Liver (tissue), 9 donors: Measurements from ENCODE around the gene PDLIM1. TPM values are rescaled to one million over a fixed set of nuclear protein-coding genes. Genes with fewer than 3 reads are reported as not detected.

Experiments
- DNase-seq: peaks from one replicate; pipeline ENCODE4 v3.0.0-alpha.2; 2017; ENCODE audit warnings: low spot score
- H3K27ac ChIP-seq, 2 donors: one replicate each; pipeline ENCODE4 v1.7.0; 2013; ENCODE audit warnings: inconsistent platforms in 2 of 2, low read length in 2 of 2, control low read depth in 1 of 2, low read depth in 1 of 2, mild to moderate bottlenecking in 1 of 2
- H3K27me3 ChIP-seq, 4 donors: one replicate each; pipeline versions ENCODE4 v1.6.1 to v1.7.0; 2013; ENCODE audit warnings: low read length in 3 of 4, inconsistent platforms in 1 of 4, mild to moderate bottlenecking in 1 of 4, moderate library complexity in 1 of 4; ENCODE audit not compliant: control insufficient read depth in 4 of 4, insufficient read depth in 4 of 4
- H3K36me3 ChIP-seq, 4 donors: one replicate each; pipeline versions ENCODE4 v1.6.1 to v1.7.0; 2013; ENCODE audit warnings: low read length in 3 of 4, mild to moderate bottlenecking in 3 of 4, low read depth in 1 of 4, moderate library complexity in 1 of 4; ENCODE audit not compliant: control insufficient read depth in 4 of 4, insufficient read depth in 3 of 4
- H3K4me1 ChIP-seq, 4 donors: one replicate each; pipeline versions ENCODE4 v1.6.1 to v1.7.0; 2013; ENCODE audit warnings: low read length in 3 of 4, mild to moderate bottlenecking in 3 of 4, moderate library complexity in 1 of 4; ENCODE audit not compliant: control insufficient read depth in 4 of 4, insufficient read depth in 4 of 4
- H3K4me3 ChIP-seq, 3 donors: one replicate each; pipeline versions ENCODE4 v1.6.1 to v1.7.0; 2013; ENCODE audit warnings: low read length in 3 of 3, control low read depth in 1 of 3, low read depth in 1 of 3, mild to moderate bottlenecking in 1 of 3
- H3K9ac ChIP-seq, 2 donors: one replicate each; pipeline ENCODE4 v1.7.0; 2013; ENCODE audit warnings: low read length in 2 of 2, mild to moderate bottlenecking in 2 of 2, moderate library complexity in 2 of 2, control low read depth in 1 of 2, low read depth in 1 of 2
- H3K9me3 ChIP-seq, 4 donors: one replicate each; pipeline versions ENCODE4 v1.6.1 to v1.7.0; 2013; ENCODE audit warnings: low read length in 3 of 4; ENCODE audit not compliant: control insufficient read depth in 4 of 4
- EGR1 ChIP-seq, 2 donors: IDR thresholded peaks; 2 replicates each; pipeline ENCODE4 v1.6.1; 2016 to 2018; ENCODE audit warnings: antibody characterized with exemption in 2 of 2, low read depth in 2 of 2
- FOXA1 ChIP-seq: IDR thresholded peaks from 2 replicates; pipeline ENCODE4 v1.6.1; 2016; ENCODE audit warnings: antibody characterized with exemption
- FOXA2 ChIP-seq: IDR thresholded peaks from 2 replicates; pipeline ENCODE4 v1.6.1; 2016; ENCODE audit warnings: antibody characterized with exemption
- GABPA ChIP-seq, 2 donors: IDR thresholded peaks in 1 of 2; conservative IDR thresholded peaks in 1 of 2; 2 replicates each; pipeline ENCODE4 v1.6.1; 2016; ENCODE audit warnings: antibody characterized with exemption in 2 of 2, mild to moderate bottlenecking in 1 of 2, moderate library complexity in 1 of 2
- HNF4A ChIP-seq, 2 donors: conservative IDR thresholded peaks; 2 replicates each; pipeline ENCODE4 v1.6.1; 2016; ENCODE audit warnings: antibody characterized with exemption in 2 of 2, mild to moderate bottlenecking in 2 of 2
- HNF4G ChIP-seq: IDR thresholded peaks from 2 replicates; pipeline ENCODE4 v1.6.1; 2016; ENCODE audit warnings: antibody characterized with exemption
- JUND ChIP-seq, 2 donors: IDR thresholded peaks; 2 replicates each; pipeline ENCODE4 v1.6.1; 2016; ENCODE audit warnings: antibody characterized with exemption in 2 of 2
- NR2F2 ChIP-seq: IDR thresholded peaks from 2 replicates; pipeline ENCODE4 v1.6.1; 2016; ENCODE audit warnings: antibody characterized with exemption
- RAD21 ChIP-seq, 2 donors: IDR thresholded peaks; 2 replicates each; pipeline ENCODE4 v1.6.1; 2016; ENCODE audit warnings: antibody characterized with exemption in 2 of 2, mild to moderate bottlenecking in 2 of 2
- RXRA ChIP-seq, 2 donors: IDR thresholded peaks; 2 replicates each; pipeline ENCODE4 v1.6.1; 2017 to 2018; ENCODE audit warnings: antibody characterized with exemption in 2 of 2, mild to moderate bottlenecking in 1 of 2
- SP1 ChIP-seq: IDR thresholded peaks from 2 replicates; pipeline ENCODE4 v1.6.1; 2018; ENCODE audit warnings: antibody characterized with exemption, mild to moderate bottlenecking
- TAF1 ChIP-seq: conservative IDR thresholded peaks from 2 replicates; pipeline ENCODE4 v1.6.1; 2016; ENCODE audit warnings: antibody characterized with exemption, mild to moderate bottlenecking
- YY1 ChIP-seq: IDR thresholded peaks from 2 replicates; pipeline ENCODE4 v1.6.1; 2016; ENCODE audit warnings: antibody characterized with exemption, mild to moderate bottlenecking
- WGBS: extraction: QIAGEN DNeasy Blood & Tissue Kit; methylation state at CpG from one replicate; pipeline ENCODE4 v1.1.7; 2013; 5-methylcytosine and 5-hydroxymethylcytosine counted together
- polyA plus RNA-seq, 2 donors: library from polyadenylated mRNA; stranded (reverse) in 1 of 2; unstranded in 1 of 2; fragments of 200-250 nt in 1 of 2; fragments of >200 nt in 1 of 2; fragmentation: Nextera tagmentation in 1 of 2; extraction: Ambion mirVana in 1 of 2; gene quantifications; one replicate each; pipeline versions ENCODE4 v1.2.1 to v1.2.3, GENCODE V29; 2013 to 2015
- total RNA-seq, 2 donors: library from RNA; depleted of rRNA; stranded (reverse); fragments of >200 nt; gene quantifications; one replicate each; pipeline ENCODE4 v1.2.3, GENCODE V29; 2014
- TF ChIP-seq, protein P1 (sequence below): fragments of 150-350 bp; IDR thresholded peaks from 2 replicates; pipeline ENCODE4 v1.5.1; 2017; ENCODE audit warnings: improper control_type of control experiment, low read depth, low read length; ENCODE audit not compliant: missing input control
- TF ChIP-seq, protein P2 (sequence below): IDR thresholded peaks from 2 replicates; pipeline ENCODE4 v1.6.1; 2016; ENCODE audit warnings: antibody characterized with exemption
- TF ChIP-seq, protein P3 (sequence below): IDR thresholded peaks from 2 replicates; pipeline ENCODE4 v1.6.1; 2016; ENCODE audit warnings: antibody characterized with exemption
- TF ChIP-seq, protein P4 (sequence below): IDR thresholded peaks from 2 replicates; pipeline ENCODE4 v1.6.1; 2016; ENCODE audit warnings: antibody characterized with exemption
- TF ChIP-seq, protein P5 (sequence below): IDR thresholded peaks from 2 replicates; pipeline ENCODE4 v1.6.1; 2016; ENCODE audit warnings: antibody characterized with exemption, mild to moderate bottlenecking
- donor health status: healthy.
- donor health status: healthy.
- donor health status: healthy.
- donor health status: healthy.
- donor health status: healthy.

Gene PDLIM1
- total and polyA plus RNA-seq, 4 donors: 16.8 to 73.4 (median 44.5) TPM

DNA sequence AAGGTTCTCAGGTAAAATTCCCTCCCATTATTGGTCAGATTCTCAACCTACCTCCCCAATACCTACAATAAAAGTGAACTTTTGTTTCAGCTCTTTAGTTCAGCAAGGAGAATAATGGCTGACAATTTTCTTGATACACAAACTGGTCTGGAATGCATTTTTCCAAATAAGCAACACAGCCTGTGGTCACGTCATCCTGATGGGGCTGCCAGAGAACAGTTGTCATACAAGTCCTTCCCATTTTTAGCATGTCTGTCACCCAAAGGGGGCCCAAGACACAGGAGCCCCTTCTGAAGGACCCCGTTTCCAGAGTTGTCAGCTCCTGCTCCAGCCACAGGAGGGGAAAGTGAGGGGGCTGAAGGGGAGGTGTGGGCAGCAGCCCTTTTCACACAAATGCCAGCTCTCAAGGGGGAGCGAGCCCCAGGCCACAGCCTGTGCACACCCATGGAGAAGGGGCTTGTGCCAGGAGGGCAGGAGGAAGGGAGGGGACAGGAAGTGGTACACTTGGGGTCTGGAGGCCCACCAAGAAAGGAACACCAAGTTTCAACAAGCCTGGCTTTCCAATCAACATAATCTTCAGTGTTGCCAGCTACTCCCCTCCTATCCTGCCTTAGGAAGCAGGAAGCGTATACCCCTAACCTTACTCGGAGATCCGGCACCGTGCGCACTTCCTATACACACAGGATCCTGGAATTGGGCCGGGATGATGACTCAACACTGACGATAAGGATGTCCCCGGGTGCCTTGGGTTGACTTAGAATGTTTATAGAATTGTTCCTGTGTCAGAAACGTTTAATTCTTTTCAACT lies 43.4 kb upstream of the PDLIM1 start:
- DNase-seq: no peak
- Histone ChIP-seq H3K4me3 (no peak overlapping the region), H3K9me3 (no peaks in the 10 kb centered on the region), H3K36me3 (peaks cover 6 to 24% (median 15%) of the 10 kb centered on the region in 4 donors), H3K4me1 (peaks cover 0 to 15% (median 10%) of the 10 kb centered on the region in 4 donors), H3K27me3 (no peaks in the 10 kb centered on the region), H3K9ac (no peak overlapping the region), H3K27ac (peak overlapping the region; percentile 76 to 82)
- 65% methylated on average over 12 of the region's 12 CpGs for WGBS
- TF ChIP-seq, protein P1, sequence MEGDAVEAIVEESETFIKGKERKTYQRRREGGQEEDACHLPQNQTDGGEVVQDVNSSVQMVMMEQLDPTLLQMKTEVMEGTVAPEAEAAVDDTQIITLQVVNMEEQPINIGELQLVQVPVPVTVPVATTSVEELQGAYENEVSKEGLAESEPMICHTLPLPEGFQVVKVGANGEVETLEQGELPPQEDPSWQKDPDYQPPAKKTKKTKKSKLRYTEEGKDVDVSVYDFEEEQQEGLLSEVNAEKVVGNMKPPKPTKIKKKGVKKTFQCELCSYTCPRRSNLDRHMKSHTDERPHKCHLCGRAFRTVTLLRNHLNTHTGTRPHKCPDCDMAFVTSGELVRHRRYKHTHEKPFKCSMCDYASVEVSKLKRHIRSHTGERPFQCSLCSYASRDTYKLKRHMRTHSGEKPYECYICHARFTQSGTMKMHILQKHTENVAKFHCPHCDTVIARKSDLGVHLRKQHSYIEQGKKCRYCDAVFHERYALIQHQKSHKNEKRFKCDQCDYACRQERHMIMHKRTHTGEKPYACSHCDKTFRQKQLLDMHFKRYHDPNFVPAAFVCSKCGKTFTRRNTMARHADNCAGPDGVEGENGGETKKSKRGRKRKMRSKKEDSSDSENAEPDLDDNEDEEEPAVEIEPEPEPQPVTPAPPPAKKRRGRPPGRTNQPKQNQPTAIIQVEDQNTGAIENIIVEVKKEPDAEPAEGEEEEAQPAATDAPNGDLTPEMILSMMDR: no peak
- TF ChIP-seq RXRA (IDR thresholded peaks at IDR 0.05) (no peak), FOXA2 (no peak), HNF4A (conservative IDR thresholded peaks at IDR 0.05) (no peak), FOXA1 (no peak), TAF1 (no peak), RAD21 (IDR thresholded peaks at IDR 0.05) (peak in 1 of 2 donors; percentile 32), HNF4G (no peak), YY1 (no peak), NR2F2 (peak; percentile 77), JUND (IDR thresholded peaks at IDR 0.05) (peak; percentile 79 to 86), GABPA (IDR thresholded peaks at IDR 0.05 in 1 of 2, conservative IDR thresholded peaks at IDR 0.05 in 1 of 2) (peak in 1 of 2 donors; percentile 15), SP1 (peak; percentile 46), EGR1 (IDR thresholded peaks at IDR 0.05; ENCODE audit: low read depth in 2 of 2) (no peak)
- TF ChIP-seq, protein P2, sequence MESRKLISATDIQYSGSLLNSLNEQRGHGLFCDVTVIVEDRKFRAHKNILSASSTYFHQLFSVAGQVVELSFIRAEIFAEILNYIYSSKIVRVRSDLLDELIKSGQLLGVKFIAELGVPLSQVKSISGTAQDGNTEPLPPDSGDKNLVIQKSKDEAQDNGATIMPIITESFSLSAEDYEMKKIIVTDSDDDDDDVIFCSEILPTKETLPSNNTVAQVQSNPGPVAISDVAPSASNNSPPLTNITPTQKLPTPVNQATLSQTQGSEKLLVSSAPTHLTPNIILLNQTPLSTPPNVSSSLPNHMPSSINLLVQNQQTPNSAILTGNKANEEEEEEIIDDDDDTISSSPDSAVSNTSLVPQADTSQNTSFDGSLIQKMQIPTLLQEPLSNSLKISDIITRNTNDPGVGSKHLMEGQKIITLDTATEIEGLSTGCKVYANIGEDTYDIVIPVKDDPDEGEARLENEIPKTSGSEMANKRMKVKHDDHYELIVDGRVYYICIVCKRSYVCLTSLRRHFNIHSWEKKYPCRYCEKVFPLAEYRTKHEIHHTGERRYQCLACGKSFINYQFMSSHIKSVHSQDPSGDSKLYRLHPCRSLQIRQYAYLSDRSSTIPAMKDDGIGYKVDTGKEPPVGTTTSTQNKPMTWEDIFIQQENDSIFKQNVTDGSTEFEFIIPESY: no peak
- TF ChIP-seq, protein P3, sequence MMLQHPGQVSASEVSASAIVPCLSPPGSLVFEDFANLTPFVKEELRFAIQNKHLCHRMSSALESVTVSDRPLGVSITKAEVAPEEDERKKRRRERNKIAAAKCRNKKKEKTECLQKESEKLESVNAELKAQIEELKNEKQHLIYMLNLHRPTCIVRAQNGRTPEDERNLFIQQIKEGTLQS: no peak
- TF ChIP-seq, protein P4, sequence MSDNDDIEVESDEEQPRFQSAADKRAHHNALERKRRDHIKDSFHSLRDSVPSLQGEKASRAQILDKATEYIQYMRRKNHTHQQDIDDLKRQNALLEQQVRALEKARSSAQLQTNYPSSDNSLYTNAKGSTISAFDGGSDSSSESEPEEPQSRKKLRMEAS: no peak
- TF ChIP-seq, protein P5, sequence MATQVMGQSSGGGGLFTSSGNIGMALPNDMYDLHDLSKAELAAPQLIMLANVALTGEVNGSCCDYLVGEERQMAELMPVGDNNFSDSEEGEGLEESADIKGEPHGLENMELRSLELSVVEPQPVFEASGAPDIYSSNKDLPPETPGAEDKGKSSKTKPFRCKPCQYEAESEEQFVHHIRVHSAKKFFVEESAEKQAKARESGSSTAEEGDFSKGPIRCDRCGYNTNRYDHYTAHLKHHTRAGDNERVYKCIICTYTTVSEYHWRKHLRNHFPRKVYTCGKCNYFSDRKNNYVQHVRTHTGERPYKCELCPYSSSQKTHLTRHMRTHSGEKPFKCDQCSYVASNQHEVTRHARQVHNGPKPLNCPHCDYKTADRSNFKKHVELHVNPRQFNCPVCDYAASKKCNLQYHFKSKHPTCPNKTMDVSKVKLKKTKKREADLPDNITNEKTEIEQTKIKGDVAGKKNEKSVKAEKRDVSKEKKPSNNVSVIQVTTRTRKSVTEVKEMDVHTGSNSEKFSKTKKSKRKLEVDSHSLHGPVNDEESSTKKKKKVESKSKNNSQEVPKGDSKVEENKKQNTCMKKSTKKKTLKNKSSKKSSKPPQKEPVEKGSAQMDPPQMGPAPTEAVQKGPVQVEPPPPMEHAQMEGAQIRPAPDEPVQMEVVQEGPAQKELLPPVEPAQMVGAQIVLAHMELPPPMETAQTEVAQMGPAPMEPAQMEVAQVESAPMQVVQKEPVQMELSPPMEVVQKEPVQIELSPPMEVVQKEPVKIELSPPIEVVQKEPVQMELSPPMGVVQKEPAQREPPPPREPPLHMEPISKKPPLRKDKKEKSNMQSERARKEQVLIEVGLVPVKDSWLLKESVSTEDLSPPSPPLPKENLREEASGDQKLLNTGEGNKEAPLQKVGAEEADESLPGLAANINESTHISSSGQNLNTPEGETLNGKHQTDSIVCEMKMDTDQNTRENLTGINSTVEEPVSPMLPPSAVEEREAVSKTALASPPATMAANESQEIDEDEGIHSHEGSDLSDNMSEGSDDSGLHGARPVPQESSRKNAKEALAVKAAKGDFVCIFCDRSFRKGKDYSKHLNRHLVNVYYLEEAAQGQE: no peak
